Measurements from ENCODE around the gene GPD1L.

GRCh38 chr3:32132706-32133105 lies 26.3 kb downstream of the GPD1L start:
- TF ChIP-seq CTCF (IDR thresholded peaks at IDR 0.05) = no peak
- no peak for TF ChIP-seq POLR2A (IDR thresholded peaks at IDR 0.05)
